Measurements from ENCODE around the gene SATB1.

The SATB1 gene

DNA sequence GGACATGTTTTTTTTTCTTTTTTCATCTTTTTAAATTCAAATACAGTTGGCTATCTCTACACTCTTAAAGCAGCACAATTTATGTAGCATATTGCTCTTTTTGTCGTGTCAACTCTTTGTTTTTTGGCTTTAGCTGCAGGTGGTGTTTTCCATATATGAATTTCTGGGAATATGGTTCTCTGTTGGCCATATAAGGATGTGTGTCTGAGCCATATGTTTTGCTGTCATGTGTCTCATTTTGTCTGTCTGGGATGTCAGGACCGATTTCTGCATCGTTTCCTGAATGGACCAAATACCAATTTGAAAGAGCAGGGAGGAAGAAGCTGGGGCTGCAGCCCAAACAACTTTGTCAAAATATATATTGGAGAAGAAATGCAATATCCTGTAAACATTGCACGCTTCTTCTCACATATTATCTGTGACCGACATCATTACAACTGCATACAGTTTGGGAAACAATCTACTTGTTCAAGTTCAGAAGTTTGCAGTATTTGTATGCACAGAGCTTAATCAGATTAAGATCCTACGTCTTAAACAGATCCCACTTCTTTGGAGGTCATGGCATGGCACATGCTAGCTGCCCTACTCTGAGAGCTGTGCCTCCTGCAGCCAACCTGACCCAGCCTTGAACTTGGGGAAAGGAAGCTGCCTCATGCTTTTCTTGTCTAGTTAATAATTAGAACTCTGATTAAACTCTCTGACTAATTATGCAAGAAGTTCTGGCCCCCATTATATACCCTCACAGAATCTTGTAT is 4.0 kb upstream of the SATB1 start:
- no peak for DNase-seq

DNA sequence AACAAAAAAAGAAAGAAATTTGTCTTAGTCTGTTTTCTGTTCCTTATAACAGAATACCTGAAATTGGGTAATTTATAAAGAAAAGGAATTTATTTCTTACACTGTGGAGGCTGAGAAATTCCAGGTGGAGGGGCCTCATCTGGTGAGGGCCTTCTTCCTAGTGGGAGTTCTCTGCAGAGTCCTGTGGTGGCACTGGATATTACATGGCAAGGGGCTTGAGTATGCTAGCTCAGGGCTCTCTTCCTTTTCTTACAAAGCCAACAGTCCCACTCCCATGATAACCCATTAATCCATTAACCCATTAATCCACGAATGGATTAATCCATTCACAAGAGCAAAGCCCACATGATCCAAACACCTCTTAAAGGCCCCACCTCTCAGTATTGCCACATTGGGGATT is 2.9 kb upstream of the SATB1 start:
- no peak for DNase-seq

- DNase-seq: no peak
Observed at GRCh38 chr3:18426597-18427193, 1.6 kb upstream of the SATB1 start.

GRCh38 chr3:18425641-18426257 is 610 bp upstream of the SATB1 start:
- no peak for DNase-seq

DNA sequence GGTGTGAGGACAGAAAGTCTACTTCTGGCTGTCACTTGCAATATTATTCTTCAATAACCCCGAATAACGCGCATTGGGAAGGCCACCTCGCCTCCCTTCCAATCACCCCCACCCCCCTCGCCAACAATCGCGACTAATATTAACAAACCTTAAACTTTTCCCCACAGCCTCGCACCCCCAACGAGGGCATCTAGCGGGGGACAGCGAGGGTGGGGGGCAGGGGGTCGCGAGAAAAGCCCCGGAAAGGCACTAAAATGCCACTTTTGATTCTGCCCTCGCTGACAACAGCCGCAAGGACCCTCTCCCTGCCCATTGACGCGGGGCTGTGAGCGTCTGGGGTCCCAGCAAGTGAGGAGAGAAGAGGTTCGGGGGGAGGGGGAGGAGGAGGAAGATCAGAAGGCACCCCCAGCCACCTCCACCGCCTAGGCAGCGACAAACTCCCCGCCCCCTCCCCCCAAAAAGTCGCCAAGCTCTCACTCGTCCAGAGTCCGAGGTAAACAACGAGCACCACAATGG is 868 bp downstream of the SATB1 start:
- DNase-seq: no peak

- DNase-seq: no peak
Observed at GRCh38 chr3:18423401-18424212, 1.5 kb downstream of the SATB1 start.

GRCh38 chr3:18422972-18423371 is 2.2 kb downstream of the SATB1 start:
- no peak for DNase-seq

- DNase-seq: no peak
Observed at GRCh38 chr3:18420555-18420954, 4.6 kb downstream of the SATB1 start.

- DNase-seq: no peak
Observed at GRCh38 chr3:18419232-18419631, 5.9 kb downstream of the SATB1 start.

GRCh38 chr3:18417904-18418572 is 7.1 kb downstream of the SATB1 start:
- no peak for DNase-seq

DNA sequence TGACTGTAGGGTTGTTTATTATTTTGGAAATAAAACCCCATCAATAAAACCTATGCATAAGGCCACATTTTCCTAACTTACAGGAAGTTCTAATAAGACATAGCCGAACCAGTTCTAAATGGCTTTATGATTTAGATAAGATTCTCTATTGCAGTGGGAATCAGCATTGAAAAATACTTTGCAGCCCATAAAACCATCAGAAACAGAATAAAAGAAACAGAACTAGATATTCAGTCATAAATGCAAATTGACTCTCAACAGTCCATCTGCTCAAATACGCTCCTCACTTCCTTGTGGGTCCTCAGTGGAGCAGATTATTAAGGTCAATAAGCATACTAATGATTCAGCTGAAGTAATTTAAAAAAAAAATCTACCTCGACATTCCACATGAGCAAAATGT is 8.8 kb downstream of the SATB1 start:
- DNase-seq: no peak

DNA sequence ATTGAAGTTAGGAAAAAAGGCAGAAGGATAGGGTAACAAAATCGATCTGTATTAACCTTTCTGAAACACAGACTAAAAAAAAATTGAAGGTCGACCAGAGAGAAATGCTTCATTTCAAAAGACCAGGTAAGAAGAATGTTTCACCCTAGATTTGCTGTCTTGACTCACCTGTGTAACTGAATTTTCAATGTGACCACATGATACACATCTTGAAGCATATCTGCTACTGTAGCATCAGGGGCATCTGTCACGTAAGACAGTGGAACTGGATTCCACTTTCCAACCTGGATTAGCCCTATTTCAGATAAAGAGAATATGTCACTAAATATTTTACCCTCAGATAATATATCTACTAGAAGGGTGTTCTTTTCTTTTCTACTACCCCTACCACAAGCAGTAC is 9.3 kb downstream of the SATB1 start:
- DNase-seq: no peak

DNA sequence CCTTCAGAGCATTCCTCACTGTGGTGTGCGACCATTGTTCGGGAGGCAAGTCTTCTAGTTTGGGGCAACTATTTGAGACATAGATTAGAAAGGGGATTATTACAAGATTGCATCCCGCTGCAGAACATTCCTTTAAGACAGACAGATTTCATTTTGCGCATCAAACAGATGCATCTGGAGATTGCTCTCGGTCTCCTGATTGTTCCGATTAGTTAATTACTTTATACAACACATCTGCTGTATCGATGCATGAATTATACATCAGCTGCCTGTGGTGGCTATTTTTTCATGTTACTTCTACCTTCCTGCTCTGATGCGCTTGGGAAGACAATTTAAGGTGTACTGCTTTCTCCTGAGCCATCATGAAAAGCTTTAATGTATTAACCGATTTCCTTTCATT is 10.0 kb downstream of the SATB1 start:
- DNase-seq: no peak

DNA sequence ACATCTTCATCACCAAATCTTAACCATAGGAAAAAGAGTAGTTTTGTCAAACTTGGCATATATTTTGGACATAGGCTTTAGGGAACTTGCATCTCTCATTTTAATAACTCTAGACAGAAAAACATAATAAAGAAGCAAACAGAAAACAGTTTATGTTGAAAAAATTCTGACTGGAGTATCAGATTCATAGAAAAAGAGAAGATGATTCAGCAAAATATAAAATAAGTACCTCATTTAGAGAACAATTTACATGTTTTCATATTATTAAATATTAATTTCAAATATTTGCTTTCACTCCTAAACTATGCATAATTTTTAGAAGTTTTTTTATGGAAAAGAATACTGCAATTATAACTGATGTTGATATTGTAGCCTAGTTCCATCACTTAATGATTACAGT is 12.5 kb downstream of the SATB1 start:
- DNase-seq: no peak

DNA sequence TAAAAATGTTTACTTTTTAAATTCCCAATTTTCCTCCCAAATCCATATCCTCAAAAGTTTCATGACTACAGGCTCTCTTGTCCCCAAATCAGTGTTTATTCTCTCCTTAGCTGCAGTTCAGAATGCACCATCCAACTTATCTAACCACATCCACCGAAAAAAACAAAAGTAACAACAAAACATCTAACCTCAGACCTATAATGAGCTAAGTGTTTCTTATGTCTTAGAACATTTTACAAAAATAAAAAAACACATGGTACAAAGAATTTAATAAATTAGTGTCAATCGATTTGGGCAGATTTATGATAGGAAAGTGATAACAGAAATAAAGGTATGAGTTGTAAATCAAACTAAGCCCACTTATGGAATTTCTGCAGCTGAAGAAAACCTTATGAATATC is 13.6 kb downstream of the SATB1 start:
- DNase-seq: no peak

- DNase-seq: no peak
Observed at GRCh38 chr3:18410205-18410604, 14.9 kb downstream of the SATB1 start.

- DNase-seq: no peak
Observed at GRCh38 chr3:18409266-18409665, 15.9 kb downstream of the SATB1 start.

GRCh38 chr3:18405141-18405540 is 20.0 kb downstream of the SATB1 start:
- no peak for DNase-seq

DNA sequence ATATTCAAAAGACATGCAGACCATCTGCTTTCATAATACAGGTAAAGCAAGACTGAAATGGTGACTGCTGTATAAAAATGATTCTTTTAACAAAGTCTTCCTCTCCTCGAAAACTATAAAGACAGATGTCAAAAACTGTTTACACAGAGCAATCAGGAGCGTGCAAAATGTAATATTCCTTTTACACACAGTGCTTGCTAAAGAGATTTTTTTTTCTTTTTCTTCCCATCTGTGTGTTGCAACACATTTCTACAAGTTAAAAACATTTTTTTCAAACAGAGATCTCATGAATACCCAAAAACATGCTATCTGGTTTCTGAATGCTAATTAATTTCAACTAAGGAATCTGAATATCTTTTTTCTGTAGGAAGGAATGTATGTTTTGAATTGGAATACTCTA is 22.1 kb downstream of the SATB1 start:
- no peak for DNase-seq

GRCh38 chr3:18402239-18402799 is 22.8 kb downstream of the SATB1 start:
- no peak for DNase-seq

DNA sequence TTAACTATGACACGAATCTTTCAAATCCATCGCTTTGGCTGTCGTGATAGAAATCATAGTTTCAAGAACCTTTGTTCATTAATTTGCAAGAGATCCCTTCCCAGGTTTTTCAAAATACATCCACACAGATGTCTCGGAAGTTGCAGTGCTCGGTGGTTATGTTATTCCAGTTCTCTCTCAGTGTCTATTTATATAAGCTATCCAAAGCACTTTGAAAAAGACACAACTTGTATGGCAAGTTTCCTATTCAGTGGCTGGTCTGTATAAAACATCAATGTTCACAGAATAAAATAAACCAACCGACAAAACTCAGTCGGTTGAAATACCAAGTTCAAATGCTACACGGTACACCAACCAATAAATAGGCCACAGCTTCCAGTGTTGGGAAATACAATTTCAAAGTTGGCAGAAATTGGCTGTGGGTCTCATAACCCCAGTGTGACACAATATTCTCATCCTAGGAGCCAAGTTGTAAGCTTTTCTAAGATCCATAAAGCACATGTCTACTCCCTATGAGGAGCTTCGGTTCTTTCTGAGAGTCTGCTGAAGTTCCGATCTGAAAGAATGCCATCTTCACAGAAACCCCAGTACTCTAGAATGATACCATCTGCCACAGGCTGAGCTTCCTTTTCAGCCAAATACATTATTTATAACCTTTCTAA is 23.7 kb downstream of the SATB1 start:
- no peak for DNase-seq

- no peak for DNase-seq
Observed at GRCh38 chr3:18398448-18398847, 26.7 kb downstream of the SATB1 start.
